ENCODE measurements around the gene PAPPA. TPM values are rescaled to one million over a fixed set of nuclear protein-coding genes. Genes with fewer than 3 reads are reported as not detected.

Gene PAPPA
- total RNA-seq, 1 experiment from 2014 or later = 0.20 TPM

DNA sequence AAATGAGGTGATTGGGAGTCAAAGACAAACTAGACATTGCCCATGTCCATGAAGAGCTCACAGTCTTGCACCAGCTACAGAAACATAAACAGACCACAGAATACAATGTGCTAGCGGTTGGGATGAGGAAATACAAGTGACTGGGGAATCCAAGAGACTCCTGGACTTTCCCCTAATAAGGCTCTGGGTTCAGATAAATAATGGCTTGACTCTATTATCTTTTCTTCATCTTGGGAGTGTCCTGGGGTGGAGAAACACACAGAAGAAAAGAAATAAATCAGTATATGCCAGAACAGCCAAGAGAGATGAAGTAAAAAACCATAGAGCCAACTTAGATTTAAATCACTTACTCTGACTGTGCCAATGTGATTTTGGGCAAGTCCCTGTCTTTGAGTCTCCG, 227.8 kb downstream of the PAPPA start:
- DNase-seq (ENCODE audit: low read depth) = no peak

DNA sequence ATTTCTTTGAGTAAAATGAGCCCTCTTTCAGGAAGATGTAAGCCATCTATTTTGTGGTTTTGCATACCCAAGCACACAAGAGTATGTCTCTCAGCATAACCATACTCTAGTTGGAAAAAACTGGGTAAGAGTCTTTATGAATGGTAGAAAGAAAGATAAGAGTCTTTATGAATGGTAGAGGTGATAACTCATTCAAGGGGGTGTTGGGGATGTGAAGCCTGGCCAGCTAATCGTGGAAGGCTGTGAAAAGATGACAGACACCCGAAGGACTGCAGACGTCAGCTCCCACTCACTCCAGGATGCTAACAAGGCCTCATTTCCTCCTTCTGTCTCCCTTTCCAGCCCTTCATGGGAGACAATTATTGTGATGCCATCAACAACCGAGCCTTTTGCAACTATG, 228.5 kb downstream of the PAPPA start:
- no peak for DNase-seq (ENCODE audit: low read depth)

DNA sequence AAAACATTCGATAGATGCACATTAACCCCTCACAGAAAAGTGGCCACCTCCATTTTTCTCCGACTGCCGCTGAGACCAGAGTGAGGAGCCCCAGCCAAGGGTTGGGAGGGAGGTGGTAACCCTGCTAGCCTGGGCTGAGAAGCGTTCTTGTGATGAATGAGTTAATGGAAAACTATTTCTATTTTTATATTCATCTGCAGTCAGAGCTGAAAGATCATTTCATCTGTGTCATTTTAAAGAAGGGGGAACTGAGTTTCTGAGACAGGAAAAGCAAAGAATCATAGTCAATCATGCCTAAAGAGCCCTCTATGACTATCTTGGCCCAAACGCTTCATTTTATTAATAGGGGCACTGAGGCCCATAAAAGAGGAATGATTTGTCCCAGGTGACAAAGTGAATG, 229.5 kb downstream of the PAPPA start:
- DNase-seq (ENCODE audit: low read depth) = no peak

DNA sequence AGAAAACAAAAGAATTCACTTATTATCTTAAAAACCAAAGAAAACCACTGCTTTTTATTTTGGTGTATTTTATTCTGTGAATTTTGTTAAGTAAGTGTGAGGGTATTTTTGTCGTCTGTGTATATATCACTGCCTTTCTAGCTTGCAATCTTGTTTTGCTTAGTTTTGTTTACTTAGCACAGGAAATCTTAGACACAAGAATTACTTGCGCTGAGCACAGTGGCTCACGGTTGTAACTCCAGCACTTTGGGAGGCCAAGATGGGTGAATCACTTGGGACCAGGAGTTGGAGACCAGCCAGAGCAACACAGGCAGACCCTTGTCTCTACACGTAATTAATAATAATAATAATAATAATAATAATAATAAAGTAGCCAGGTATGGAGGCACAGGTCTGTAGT, 230.3 kb downstream of the PAPPA start:
- peak; percentile 13 for DNase-seq (ENCODE audit: low read depth)

DNA sequence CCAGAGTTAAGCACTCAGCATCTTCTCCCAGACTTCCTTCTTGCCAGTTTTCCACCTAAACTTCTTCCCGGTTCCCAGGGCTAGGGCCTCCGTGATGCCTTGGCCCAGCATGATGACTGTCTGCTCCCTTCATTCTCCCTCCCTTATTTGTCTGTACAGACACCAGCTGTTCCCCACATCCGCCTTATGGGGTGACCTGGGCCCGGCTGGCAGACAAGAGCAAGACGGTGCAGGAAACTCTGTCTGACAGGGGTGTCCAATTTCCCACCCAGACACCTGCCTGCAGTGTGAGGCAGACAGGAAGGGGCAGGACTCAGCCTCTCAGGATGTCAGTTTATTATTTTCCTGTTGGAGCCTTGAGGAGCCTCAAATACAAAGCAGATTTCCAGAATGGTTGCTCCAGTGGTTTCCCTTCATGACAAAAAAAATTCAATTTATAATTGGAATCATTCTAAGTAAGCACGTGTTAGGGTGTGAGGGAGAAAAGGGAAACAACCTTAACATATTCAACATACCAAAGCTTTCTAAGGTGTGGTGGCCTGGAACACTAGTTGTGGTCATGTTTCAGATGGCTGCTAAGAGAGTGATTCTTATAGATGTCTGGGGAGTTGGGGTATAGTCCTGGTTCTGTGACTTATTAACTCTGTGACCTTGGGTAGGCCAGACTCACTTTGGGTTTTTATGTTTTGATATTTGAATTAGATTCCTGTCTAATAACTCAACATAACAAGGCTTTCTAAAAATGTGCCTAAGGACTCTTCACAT, 234.5 kb downstream of the PAPPA start:
- no peak for DNase-seq (ENCODE audit: low read depth)

DNA sequence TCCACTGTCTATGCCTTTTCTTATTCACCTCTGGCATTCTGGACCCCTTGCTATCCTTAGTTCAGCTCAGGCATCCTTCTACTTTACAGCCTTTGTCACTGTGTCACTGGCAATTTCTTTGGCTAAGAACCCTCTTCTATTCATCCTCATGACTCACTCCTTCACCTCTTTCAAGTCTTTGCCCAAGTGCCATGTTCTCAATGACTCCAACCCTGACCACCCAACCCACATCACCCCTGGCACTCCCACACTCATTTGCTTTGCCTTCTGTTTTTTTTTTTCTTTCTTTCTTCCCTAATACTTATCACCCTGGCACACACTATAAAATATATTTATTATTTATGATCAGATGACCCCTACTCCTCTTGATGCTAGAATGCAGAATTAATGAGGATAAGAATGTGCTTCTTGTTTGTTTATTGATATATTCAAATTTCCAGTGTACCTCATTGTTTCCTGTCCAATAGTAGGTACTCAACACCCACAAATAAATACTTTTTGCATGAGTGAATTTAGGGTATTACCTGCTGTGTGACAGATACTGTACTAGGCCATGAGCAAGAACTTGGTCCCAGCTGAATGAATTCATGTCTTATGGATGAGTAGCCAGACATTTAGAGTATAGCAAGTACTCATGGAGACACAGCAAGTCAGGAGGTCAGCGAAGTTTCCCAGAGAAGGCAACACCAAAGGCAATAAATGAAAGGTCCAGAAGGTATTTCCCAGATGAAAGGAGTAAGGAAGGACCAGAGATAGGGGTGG, 236.1 kb downstream of the PAPPA start:
- peak; percentile 48 for DNase-seq (ENCODE audit: low read depth)

DNA sequence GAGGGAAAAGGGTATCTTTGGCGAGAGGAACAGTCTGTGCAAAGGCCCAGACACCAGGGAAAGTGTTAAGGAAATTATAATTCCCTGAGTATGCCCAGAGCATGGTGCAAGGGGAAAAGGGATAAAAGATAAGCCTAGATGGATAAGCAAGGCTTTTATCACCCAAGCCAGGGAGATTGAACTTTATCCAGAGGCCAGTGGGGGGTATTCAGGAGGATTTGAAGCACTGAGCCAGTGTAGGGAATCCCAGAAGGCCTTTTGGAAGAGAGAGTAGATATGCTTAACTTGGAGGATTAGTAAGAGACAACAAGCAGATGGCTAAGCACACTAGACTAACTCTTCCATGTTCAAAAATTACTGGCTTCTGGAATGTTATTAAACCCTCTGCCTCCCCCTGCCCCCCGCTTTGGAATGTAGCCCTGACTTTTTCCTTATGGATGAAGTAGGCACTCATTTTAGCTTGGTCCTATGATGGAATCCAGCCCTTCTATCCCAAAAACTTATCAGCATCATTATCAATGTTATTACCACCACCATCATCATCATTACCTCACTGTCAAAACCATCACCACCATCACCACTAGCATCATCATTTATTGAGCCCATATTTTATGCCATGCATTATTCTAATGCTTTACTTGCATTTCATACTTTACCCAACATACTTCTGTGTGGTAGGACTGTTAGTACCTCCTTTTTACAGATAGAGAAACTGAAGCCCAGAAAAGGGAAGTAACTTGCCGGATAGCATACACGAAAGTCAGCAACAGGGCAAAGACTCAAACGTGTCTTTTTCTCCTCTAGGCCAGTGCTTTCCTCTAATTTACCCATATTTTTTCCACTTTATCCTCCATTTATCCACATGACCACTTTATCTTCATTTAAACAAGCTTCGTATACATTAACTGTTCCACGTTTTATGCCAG, 237.0 kb downstream of the PAPPA start:
- DNase-seq (ENCODE audit: low read depth) = no peak

DNA sequence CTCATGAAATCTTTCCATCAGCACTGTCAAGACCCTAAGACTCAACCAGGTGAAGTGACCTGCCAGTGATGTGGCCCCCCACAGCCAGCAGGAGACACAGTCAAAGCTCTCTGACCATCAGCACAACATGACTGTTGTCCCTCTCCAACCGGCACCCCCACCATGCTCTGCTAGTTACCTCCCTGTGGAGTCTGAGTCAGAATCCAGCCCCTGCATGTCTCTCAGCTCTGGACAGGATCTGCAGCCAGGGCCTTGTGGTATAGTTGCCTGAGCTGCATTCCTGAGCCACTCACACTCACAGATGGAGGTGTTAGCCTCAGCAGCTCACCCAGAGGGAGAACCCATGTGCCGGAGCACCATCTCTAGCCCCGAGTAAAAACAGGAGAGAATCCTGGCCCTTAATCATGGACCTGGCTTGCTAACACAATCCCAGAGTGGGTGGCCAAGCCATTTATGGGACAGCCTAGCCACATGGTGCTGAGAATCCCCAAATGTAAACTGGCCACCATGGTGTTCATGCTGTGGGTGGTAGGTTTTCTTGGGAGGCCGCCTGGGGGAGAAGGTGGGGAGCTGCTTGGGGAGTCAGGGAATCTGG, 237.8 kb downstream of the PAPPA start:
- DNase-seq (ENCODE audit: low read depth) = peak; percentile 82

DNA sequence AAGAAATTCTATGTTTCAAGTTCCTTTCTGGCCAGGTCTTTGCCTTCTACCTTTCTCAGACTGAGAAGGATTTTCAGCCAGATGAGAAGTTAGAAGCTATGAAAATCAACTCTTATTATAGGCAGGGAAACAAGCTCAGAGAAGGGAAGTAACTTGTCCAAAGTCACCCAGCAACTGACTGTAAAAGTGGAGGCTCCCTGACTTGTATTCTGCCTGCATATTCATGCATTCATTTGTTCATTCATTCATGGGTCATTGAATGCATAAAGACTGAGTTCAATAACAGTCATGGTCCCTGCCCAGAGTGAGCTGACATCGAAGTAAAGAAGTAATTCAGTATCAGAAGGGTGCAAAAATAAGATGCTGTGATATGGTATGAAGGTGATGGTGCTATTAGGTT, 239.6 kb downstream of the PAPPA start:
- no peak for DNase-seq (ENCODE audit: low read depth)

DNA sequence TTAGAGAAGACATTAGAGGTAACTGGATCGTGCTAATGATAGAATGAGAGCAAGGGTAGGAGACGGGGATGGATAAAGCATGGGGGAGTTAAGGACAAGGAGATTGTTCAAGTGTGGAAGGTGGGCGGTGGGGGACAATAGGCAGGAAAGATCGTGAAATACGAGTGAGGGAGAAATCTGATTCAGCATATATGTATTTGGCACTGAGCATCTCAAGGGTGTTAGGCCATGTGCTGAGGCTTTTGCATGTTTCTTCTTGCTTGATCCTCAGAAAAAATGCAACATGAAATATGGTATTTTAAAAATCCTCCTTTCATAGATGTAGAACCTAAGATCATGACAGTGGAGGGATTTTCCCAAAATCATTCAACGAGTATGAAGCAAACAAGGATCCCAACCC, 240.5 kb downstream of the PAPPA start:
- no peak for DNase-seq (ENCODE audit: low read depth)

DNA sequence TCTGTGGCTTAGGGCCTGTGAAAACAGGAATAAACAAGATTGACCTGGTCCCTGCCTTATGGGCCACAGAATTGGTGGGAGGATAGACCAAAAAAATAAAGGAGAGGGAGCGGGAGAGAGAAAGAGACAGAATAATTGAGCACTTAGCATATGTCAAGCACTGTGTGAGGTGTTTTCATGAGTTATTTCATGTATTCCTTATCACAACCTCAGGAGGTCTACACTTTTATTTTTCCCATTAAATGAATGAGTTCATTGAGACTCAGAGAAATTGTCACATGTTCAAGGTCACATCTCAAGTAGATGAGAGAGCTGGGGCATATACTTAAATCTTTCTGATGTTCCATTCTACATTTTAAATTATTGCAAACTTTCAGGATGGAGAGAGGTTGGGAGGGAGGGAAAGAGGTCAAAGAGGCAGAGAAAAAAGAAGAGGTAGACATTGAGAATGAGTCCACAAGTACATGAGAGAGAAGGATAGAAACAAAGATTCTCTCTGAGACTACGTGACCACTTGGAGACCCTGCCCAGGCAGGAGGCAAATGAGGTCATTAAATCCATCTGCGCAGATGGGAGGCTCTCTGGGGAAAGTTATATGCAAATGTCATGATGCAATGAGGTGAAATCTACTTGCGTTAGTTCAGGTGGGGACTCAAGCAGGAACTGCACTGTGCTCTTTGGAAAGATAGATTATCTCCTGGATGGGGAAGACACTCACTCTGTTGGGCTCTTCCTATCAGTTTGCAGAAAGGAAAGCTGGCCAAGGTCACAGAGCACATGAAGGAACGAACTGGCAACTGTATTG, 241.5 kb downstream of the PAPPA start:
- no peak for DNase-seq (ENCODE audit: low read depth)

DNA sequence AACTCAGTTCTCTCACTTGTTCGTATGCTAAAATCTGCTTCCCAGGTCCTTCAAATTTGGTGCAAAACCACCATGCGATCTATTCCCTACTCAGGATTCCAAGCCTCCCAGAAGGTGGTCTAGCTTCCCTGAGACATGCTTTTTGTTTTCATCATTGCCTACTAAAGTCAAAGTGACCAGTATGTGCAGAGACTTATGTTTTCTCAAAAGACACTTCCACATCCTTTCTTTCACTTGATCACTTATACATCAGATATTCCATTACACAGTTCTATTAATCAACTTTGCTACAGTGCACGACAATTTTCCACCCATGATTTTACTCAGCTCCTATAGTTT, 242.1 kb downstream of the PAPPA start:
- DNase-seq (ENCODE audit: low read depth) = no peak

DNA sequence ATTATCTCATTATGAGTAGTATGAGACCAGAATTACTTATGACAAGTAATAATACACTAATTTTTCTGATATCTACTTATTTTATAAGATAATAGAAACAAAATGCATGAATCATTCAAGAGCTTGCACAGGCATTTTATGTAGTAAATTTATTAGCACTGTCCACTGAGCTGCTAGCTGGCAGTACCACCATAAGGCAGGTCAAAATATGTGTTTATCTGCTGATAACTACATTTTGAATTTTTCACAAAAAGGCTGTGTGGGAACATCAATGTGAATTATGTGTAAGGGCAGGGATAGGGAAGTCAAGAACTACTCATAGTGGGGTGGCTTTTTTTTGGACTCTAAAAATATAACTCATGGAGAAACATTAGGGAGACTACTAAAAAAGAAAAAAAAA, 249.6 kb downstream of the PAPPA start:
- DNase-seq (ENCODE audit: low read depth) = no peak

DNA sequence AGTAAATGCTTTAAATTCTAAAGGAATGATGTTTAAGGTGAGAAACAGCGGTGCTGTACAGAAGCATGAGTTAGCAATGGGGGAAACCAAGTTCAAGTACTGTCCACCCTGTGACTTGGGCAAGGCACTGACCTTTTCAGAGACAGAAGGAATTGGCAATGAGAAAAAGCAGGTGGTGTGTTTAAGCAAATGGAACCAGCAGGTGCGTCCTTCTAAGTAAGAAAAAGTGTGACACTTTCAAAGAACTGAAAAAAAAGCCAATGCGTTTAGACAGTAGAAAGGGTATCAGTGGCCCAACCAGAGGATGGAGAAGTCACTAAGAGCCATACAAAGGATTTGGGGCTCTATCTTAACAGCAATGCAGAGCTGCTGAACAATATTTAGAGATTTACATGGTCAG, 250.6 kb downstream of the PAPPA start:
- DNase-seq (ENCODE audit: low read depth) = no peak

DNA sequence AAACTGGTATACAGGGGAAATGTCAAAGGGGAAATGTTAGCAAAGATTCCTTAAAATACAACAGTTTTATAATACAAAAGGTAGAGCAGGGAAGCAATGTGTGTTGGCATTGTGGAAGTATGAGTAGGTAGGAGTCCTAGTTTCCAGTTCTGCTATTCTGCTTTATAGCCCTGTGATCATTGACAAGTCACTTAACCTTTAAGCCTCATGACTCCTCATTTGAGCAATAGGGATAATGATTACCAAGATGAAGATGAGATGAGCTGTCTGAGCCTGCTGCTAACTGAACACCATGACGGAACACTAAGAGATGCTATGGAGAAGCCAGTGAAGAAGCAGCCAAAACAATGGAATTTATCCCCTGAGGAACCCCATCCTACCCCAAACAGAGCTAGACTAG, 251.7 kb downstream of the PAPPA start:
- no peak for DNase-seq (ENCODE audit: low read depth)

DNA sequence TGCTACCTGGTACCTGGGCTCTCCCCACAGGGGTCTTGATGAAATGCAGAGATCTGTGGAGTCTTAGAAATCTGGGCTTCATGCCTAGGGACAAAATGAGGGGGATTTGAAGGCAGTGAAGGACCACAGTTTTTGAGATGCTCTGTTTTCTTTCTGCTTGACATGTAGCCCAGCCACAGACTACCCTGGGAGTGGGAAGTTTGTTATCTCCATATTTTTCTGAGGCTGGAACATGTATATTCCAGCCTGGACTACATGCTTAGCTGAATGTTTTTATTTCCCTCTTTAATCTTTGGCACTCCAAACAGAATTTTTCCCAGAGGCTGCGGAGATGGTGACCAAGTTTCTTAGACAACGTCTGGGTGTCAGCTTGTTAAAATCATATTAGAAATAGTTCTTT, 252.9 kb downstream of the PAPPA start:
- no peak for DNase-seq (ENCODE audit: low read depth)

DNA sequence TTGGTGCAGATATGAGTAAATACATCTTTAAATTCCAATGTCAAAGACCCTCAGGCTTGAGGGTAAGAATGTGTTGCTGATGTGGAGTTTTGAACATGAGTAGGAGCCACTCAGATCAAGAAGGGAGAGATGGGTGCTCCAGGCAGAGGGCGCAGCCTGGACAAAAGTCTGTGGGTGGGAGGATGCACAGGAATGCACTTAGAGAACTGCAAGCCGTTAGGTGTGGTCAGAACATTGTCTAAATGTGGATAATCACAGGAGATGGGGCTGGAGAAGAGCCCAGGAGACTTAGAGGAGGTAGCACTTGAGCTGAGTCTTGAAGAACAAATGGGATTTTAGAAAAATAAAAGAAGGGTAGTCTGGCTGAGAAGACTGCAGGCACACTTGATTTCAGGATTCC, 255.5 kb downstream of the PAPPA start:
- no peak for DNase-seq (ENCODE audit: low read depth)

DNA sequence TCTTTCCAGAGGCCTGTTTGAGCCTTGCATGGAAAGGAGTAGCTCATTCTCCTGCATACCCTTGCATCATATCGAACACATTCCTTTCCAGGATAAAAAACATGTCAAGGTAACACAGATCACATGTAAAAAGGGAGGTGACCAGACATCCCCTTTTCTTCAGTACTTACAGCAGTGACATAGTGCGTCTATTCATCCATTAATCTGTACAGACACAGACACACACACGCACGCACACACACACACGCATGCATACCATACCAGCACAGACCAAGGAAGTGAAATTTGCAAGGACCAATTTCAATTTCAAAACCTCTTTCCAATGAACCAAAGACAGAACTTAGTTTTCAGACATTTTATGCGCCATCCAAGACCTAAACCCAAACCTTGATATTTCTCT, 256.0 kb downstream of the PAPPA start:
- no peak for DNase-seq (ENCODE audit: low read depth)

DNA sequence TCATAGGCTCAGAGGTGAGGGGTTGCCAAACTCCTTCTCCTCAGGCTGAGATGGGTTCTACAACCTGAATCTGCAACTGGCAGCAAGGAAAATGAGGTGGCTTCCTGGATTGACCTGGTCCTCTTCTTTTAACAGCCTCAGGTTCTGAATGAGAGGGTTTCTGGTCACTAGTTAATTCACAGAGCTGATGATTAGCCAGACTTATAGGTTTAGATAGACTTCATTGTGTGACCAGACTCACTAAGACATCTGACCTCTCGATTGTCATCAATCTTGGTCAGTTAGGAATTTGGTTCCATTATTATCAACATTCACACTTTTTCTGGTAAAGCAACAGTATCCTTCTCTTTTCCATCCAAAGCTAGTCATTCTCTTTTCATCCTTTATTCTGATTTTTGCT, 257.9 kb downstream of the PAPPA start:
- DNase-seq (ENCODE audit: low read depth) = no peak

DNA sequence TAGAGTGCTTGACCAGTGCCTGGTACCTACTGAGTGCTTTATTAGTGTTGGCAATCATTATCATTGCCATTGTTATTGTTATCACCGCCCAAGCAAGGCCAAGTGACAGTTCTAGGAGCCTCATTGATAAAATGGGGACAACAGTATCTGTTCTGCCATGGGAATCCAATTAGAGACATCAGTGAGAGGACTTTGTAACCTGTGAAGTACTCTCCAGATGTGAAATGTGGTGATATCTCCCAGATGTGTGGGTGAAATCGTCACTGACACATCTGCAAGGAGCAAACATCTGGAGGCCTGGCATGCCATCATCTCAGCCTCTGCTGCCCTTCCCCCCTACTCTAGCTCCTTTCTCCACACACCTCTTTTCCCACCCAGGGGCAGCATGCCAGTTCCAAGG, 260.8 kb downstream of the PAPPA start:
- DNase-seq (ENCODE audit: low read depth) = no peak

DNA sequence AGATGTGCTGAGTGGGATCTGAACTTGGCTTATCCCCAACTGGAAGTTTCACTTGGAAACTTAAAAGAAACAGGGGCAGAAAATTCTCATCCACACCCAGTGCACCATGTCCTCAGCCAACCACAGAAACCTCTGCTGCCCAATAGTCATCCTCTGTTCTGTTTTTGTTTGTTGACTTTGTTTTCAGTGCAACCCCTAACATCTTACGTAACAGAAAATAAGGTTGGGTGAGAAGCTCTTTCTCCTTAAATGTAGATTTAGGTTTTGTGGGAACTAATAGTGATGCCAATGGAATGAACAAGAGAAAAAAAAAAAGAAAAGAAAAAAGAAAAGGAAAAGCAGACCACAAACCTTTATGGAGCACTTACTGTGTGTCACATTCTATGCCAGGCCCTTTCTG, 262.8 kb downstream of the PAPPA start:
- peak; percentile 12 for DNase-seq (ENCODE audit: low read depth)

All from M059J (cell line).